ENCODE results near the gene GCSAML.

DNA sequence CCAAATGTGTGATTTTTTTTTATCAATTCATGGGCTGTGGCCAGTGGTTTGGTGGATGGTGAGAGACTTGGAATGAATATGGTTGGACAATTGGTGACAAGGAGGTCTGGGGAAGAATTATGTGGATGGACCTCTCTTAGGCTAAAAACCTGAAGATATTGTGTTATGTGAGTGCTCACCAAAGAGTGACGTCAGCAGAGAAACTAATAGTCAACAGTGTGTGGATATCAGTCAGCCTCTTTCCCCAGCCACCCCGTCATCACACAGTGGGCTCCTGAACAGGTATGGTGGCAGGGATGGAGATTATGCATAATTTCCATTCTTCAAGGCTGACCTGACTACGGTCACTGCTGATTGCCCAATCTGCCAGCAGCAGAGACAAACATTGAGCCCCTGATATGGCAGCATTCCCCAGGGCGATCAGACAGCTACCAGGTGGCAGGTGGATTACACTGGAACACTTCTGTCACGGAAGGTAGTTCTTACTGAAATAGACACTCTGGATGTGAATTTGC lies 30.1 kb downstream of the GCSAML start:
- TF ChIP-seq, protein P1, sequence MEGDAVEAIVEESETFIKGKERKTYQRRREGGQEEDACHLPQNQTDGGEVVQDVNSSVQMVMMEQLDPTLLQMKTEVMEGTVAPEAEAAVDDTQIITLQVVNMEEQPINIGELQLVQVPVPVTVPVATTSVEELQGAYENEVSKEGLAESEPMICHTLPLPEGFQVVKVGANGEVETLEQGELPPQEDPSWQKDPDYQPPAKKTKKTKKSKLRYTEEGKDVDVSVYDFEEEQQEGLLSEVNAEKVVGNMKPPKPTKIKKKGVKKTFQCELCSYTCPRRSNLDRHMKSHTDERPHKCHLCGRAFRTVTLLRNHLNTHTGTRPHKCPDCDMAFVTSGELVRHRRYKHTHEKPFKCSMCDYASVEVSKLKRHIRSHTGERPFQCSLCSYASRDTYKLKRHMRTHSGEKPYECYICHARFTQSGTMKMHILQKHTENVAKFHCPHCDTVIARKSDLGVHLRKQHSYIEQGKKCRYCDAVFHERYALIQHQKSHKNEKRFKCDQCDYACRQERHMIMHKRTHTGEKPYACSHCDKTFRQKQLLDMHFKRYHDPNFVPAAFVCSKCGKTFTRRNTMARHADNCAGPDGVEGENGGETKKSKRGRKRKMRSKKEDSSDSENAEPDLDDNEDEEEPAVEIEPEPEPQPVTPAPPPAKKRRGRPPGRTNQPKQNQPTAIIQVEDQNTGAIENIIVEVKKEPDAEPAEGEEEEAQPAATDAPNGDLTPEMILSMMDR (IDR thresholded peaks at IDR 0.05; ENCODE audit: insufficient read depth, low read length): no peak
- TF ChIP-seq POLR2AphosphoS5 (IDR thresholded peaks at IDR 0.05; ENCODE audit: low read depth): no peak

Data from HL-60 (cell line).